Activated CD4-positive, alpha-beta memory T cell treated with anti-CD3 and anti-CD28 coated beads for 36 hours (primary cell): ENCODE measurements around the gene LMOD2. TPM values are rescaled to one million over a fixed set of nuclear protein-coding genes. Genes with fewer than 3 reads are reported as not detected.

Experiments used
- CTCF ChIA-PET: fragments of 350-600 bp; sonication (Branson Sonifier 250); formaldehyde crosslinking; loops from one replicate; lab custom pipeline; 2021; ENCODE audit warnings: antibody characterized with exemption, inconsistent platforms; lab: Charles Lee
- POLR2A ChIA-PET: fragments of 350-600 bp; sonication (Branson Sonifier 250); formaldehyde crosslinking; loops from one replicate; lab custom pipeline; 2021; ENCODE audit warnings: antibody characterized with exemption; lab: Charles Lee
- DNase-seq: peaks from one replicate; pipeline ENCODE4 v3.0.0-alpha.2; 2020
- H3K27ac Mint-ChIP-seq: one replicate; pipeline ENCODE4 v1.8.0; 2021; ENCODE audit warnings: mixed read lengths
- H3K27me3 Mint-ChIP-seq: one replicate; pipeline ENCODE4 v1.8.0; 2021; ENCODE audit warnings: mixed read lengths
- H3K36me3 Mint-ChIP-seq: one replicate; pipeline ENCODE4 v1.8.0; 2021; ENCODE audit warnings: mixed read lengths
- H3K4me1 Mint-ChIP-seq: one replicate; pipeline ENCODE4 v1.8.0; 2021; ENCODE audit warnings: low read depth, mixed read lengths
- H3K4me3 Mint-ChIP-seq: one replicate; pipeline ENCODE4 v1.8.0; 2021; ENCODE audit warnings: mild to moderate bottlenecking, mixed read lengths
- H3K9me3 Mint-ChIP-seq: one replicate; pipeline ENCODE4 v1.8.0; 2021; ENCODE audit warnings: mixed read lengths
- intact Hi-C: fragments of 100-400 bp; cut with micrococcal nuclease; formaldehyde crosslinking; loops from one replicate; pipeline ENCODE4 v1.15.1; 2023
- total RNA-seq, 2 experiments: library from RNA; stranded (reverse); gene quantifications; one replicate each; pipeline ENCODE4 v1.2.3, GENCODE V29; 2021

The LMOD2 gene
- total RNA-seq, 2 experiments from 2014 or later: not detected

DNA sequence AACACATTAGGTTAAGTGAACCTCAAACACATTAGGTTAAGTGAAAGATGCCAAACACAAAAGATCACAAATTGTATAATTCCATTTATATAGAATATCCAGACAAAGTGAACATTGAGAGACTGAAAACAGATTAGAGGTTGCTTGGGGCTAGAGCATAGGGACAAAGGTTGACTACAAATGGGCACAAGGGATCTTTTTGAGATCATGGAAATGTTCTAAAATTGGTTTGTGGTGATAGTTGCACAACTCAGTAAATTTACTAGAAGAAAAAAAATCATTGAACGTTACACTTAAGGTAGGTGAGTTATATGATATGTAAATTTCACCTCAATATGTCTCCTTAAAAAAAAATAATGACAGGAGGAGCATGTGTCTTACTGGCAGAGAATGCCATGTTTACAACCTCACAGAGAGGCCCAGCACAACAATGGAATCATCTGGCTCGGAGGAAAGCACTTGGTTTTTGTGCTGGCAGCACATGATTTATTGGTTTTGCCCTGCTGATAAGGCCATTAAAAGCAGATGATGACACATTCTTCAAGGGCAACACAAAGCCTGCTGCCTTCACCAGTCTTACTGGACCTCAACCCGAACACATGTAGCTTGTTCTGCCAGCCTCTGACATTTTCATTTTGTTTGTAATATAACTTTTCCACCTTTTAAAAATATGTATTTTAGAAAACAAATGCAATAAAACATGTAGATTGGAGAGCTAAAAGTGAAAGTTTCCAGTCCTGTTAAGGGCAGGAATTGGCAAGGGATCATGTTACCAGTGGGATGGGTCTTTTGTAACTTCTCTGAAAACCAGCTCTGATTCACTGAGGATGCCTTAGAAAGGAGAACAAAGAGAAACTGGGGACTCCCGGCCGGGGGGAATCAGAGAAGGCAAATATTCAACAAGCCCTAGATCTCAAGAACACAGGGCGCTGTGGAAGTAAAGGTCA lies 11.9 kb upstream of the LMOD2 start:
- H3K4me3 Mint-ChIP-seq: no peak overlapping the region
- no peaks in the 10 kb centered on the region for H3K9me3 Mint-ChIP-seq
- CTCF ChIA-PET: no interaction called here
- no peak overlapping the region for H3K27ac Mint-ChIP-seq
- intact Hi-C loops: no loop called here
- DNase-seq: no peak
- H3K27me3 Mint-ChIP-seq: peaks cover 12% of the 10 kb centered on the region
- no peaks in the 10 kb centered on the region for H3K4me1 Mint-ChIP-seq
- POLR2A ChIA-PET: no interaction called here
- H3K36me3 Mint-ChIP-seq: no peaks in the 10 kb centered on the region

DNA sequence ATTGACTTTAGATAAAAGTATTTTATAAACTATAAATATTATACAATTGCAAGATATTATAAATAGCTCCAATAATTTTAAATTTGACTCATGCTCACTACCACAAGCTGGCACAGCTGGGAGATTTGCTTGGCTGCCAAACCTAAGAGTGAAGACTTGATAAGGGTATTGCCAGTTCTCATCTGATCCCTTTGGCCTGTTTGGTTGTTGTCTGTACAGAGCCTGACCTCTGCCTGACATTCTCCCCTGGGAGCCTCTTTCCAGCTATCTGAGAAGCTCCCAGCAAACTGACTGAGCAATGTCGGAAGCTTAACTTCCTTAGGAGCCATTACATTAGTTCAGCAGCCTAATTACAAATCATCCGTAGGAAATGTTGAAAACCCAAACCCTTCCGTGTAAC lies 10.2 kb upstream of the LMOD2 start:
- Mint-ChIP-seq H3K4me1 (no peaks in the 10 kb centered on the region), H3K27me3 (peaks cover 7% of the 10 kb centered on the region), H3K27ac (no peak overlapping the region), H3K9me3 (no peaks in the 10 kb centered on the region), H3K36me3 (no peaks in the 10 kb centered on the region), H3K4me3 (no peak overlapping the region)
- ChIA-PET POLR2A (no interaction called here), CTCF (interaction anchor here (0.6 to 2.2 kb wide), 4 partner anchors 9 to 151 kb away, joined by 3 to 8 read pairs (median 4); no protein-coding TSS in a partner anchor)
- intact Hi-C loops: no loop called here
- no peak for DNase-seq

DNA sequence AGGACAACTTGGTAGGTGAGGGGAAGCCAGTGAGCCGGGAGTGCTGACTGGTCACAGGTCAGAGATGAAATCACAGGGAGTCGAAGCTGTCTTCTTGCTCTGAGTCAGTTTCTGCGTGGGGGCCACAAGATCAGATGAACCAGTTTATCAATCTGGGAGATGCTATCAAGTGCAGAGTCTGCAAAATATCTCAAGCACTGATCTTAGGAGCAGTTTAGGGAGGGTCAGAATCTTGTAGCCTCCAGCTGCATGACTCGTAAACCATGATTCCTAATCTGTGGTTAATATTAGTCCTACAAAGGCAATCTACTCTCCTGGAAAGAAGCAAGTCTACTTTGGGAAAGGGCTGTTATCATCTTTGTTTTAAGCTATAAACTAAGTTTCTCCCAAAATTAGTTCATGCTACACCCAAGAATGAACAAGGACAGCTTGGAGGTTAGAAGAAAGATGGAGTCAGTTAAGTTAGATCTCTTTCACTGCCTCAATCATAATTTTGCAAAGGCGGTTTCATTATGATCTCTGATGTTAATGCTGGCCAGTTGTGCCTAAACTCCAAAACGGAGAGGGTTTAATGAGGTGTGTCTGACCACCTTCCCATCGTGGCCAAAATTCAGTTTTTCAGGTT lies 8.4 kb upstream of the LMOD2 start:
- H3K9me3 Mint-ChIP-seq: no peaks in the 10 kb centered on the region
- intact Hi-C loops: no loop called here
- H3K27ac Mint-ChIP-seq: no peak overlapping the region
- H3K4me3 Mint-ChIP-seq: no peak overlapping the region
- POLR2A ChIA-PET: no interaction called here
- H3K36me3 Mint-ChIP-seq: no peaks in the 10 kb centered on the region
- CTCF ChIA-PET: no interaction called here
- no peaks in the 10 kb centered on the region for H3K4me1 Mint-ChIP-seq
- H3K27me3 Mint-ChIP-seq: peaks cover 10% of the 10 kb centered on the region
- no peak for DNase-seq

DNA sequence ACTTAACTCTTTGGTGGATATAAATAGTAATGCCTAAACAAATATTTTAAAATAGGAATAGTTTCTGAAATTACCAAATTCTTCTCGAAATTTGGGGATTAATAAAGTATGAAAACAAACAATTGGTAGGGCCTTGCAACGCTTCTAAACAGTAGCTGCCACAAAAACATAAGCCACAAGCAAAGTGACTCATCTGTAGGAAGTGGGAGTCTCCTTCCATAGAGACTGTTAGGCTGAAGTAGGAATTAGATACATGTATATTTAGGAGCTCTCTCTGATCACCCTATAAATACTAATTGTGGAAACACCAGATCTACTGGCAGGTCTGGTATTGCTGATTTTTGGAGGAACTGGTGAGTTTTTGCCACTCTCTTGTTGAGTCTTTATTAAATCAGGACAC lies 5.7 kb upstream of the LMOD2 start:
- Mint-ChIP-seq H3K4me1 (no peaks in the 10 kb centered on the region), H3K36me3 (no peaks in the 10 kb centered on the region), H3K9me3 (no peaks in the 10 kb centered on the region), H3K27ac (no peak overlapping the region), H3K4me3 (no peak overlapping the region), H3K27me3 (peaks cover 4% of the 10 kb centered on the region)
- intact Hi-C loops: no loop called here
- ChIA-PET CTCF (no interaction called here), POLR2A (no interaction called here)
- no peak for DNase-seq

DNA sequence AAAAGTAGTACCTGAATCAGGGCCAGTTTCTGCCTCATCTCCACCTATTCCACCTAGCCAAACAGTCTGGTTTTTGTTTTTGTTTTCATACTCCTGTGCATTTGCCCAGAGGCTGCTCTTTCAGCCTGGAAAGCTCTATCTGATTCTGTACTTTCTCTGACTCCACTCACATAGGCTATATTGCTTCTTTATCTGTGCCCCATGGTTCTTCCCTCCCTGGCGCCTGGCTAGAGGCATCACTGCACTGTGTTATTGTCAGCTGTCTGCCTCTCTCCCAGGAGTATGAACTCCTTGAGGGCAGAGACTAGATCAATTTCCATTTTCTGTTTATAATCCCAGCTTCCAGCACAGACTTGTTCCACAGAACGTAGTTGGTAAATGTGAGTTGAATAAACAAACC lies 5.1 kb upstream of the LMOD2 start:
- Mint-ChIP-seq H3K4me1 (no peaks in the 10 kb centered on the region), H3K27ac (no peak overlapping the region), H3K27me3 (peaks cover 3% of the 10 kb centered on the region), H3K36me3 (no peaks in the 10 kb centered on the region), H3K9me3 (no peaks in the 10 kb centered on the region), H3K4me3 (no peak overlapping the region)
- intact Hi-C loops: no loop called here
- ChIA-PET POLR2A (no interaction called here), CTCF (no interaction called here)
- DNase-seq: no peak

DNA sequence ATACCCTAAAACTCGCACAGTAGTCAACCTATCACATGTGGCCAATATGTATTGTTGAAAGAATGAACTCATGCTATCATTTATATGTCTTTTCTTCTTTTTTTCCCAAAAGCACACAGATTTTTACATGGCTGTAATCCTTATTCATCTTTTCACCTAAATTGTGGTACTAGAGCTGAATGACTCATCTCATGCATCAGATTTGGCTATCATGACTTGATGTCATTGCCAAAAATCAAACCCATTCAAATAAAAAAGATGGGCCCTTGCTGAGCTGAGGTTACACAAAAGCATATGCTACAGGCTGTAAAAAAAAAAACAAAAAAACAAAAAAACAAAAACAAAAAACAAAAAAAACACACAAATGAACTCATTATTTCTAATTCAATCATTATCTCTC lies 3.3 kb upstream of the LMOD2 start:
- POLR2A ChIA-PET: no interaction called here
- peaks cover 3% of the 10 kb centered on the region for H3K27me3 Mint-ChIP-seq
- no peaks in the 10 kb centered on the region for H3K9me3 Mint-ChIP-seq
- intact Hi-C loops: no loop called here
- H3K4me3 Mint-ChIP-seq: no peak overlapping the region
- H3K27ac Mint-ChIP-seq: no peak overlapping the region
- CTCF ChIA-PET: no interaction called here
- H3K36me3 Mint-ChIP-seq: no peaks in the 10 kb centered on the region
- H3K4me1 Mint-ChIP-seq: no peaks in the 10 kb centered on the region
- DNase-seq: no peak

DNA sequence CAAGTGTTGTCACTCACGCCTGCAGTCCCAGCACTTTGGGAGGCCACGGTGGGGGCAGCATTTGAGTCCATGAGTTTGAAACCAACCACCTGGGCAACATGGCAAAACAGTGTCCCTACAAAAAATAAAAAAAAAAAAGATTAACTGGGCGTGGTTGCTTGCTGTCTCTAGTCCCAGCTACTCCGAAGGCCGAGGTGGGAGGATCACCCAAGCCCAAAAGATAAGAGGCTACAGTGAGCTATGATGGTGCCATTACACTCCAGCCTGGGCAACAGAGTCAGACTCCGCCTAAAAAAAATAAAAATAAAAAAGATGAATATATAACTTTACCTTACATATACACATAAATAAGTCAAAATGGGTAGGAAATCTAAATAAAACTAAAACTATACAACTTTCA lies 2.5 kb upstream of the LMOD2 start:
- ChIA-PET POLR2A (no interaction called here), CTCF (no interaction called here)
- DNase-seq: no peak
- H3K4me3 Mint-ChIP-seq: no peak overlapping the region
- no peaks in the 10 kb centered on the region for H3K4me1 Mint-ChIP-seq
- intact Hi-C loops: no loop called here
- H3K9me3 Mint-ChIP-seq: no peaks in the 10 kb centered on the region
- no peak overlapping the region for H3K27ac Mint-ChIP-seq
- H3K27me3 Mint-ChIP-seq: peaks cover 3% of the 10 kb centered on the region
- no peaks in the 10 kb centered on the region for H3K36me3 Mint-ChIP-seq

DNA sequence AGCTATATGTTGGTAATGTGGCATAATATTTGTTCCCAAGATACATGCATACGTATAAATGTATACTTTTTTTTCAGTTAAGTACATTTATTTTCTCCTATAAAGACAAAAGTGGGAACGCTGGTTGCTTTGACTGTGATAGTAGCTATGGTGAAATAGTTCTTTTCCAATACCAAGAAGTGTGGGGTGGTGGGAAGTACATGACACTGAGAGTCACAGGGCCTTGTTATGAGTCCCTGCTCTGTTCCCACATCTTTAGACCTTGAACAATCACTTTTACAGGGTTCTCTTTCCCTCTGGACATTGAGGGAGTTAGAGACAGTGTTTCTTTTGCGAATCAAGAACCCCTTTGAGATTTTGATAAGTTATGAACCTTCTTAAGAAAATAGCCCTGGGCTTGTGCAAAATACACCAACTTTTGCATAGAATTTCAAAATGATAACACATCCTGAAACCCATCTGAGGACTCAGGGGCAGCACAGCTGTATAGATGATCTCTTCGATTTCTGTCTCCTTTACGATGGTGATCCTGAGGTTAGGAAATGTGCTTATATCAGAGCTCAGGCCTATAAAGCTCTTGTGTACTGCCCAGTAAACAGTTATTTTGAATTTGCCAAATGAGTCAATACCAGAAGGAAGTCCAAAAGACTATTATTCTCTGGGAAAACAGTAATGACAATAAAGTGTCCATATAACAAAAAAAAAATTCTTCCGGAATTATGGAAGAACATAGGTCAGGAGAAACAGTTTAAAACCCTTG lies 1.1 kb downstream of the LMOD2 start:
- intact Hi-C loops: no loop called here
- DNase-seq: no peak
- POLR2A ChIA-PET: no interaction called here
- no peak overlapping the region for H3K27ac Mint-ChIP-seq
- peaks cover 3% of the 10 kb centered on the region for H3K27me3 Mint-ChIP-seq
- no peaks in the 10 kb centered on the region for H3K4me1 Mint-ChIP-seq
- H3K36me3 Mint-ChIP-seq: no peaks in the 10 kb centered on the region
- no peak overlapping the region for H3K4me3 Mint-ChIP-seq
- H3K9me3 Mint-ChIP-seq: no peaks in the 10 kb centered on the region
- CTCF ChIA-PET: no interaction called here

DNA sequence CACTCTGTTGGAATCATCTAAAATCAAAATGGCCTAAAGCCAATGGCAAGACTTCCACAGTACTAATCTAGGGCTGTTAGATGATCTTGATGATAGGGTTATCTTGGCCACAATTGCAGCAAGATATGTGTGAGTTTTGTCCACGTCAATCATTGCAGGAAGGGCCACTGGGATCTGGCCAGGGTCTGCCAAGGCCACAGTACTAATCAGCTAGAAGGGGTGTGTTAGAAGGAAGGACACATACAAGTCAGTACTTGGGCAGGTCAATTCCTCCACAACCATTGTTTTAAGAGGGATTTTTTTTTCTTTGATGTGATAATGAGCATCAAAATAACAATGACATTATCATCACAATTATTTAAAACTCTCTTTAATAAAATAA lies 1.6 kb downstream of the LMOD2 start:
- Mint-ChIP-seq H3K27ac (no peak overlapping the region), H3K4me3 (no peak overlapping the region), H3K36me3 (no peaks in the 10 kb centered on the region), H3K27me3 (peaks cover 6% of the 10 kb centered on the region), H3K9me3 (no peaks in the 10 kb centered on the region), H3K4me1 (no peaks in the 10 kb centered on the region)
- DNase-seq: no peak
- intact Hi-C loops: no loop called here
- ChIA-PET POLR2A (no interaction called here), CTCF (interaction anchor here (1.4 kb wide), 1 partner anchor 33 kb away, joined by 3 read pairs; no protein-coding TSS in a partner anchor)

DNA sequence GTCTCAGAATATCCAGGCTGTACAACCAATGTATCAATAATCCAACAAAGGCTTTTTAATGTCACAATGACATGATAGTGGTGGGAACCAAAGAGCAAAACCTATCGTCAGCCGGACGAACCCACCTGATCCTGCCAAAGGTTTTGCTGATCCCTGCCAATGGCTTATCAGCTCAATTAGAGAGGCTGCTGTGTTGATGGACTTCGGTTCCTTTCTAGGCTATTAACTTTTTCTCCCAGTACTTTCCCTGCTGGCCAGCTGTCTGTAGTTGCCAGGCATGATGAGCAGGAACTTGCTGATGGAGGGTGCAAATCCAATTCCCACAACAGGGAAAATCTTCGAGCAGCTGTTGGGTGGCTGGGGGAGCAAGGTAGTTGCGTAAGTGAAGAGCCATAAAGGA lies 2.4 kb downstream of the LMOD2 start:
- H3K27ac Mint-ChIP-seq: no peak overlapping the region
- no peak overlapping the region for H3K4me3 Mint-ChIP-seq
- ChIA-PET CTCF (interaction anchor here (1.4 kb wide), 1 partner anchor 34 kb away, joined by 3 read pairs; no protein-coding TSS in a partner anchor), POLR2A (no interaction called here)
- peaks cover 13% of the 10 kb centered on the region for H3K27me3 Mint-ChIP-seq
- no peak for DNase-seq
- intact Hi-C loops: no loop called here
- H3K9me3 Mint-ChIP-seq: no peaks in the 10 kb centered on the region
- H3K36me3 Mint-ChIP-seq: no peaks in the 10 kb centered on the region
- H3K4me1 Mint-ChIP-seq: no peaks in the 10 kb centered on the region

DNA sequence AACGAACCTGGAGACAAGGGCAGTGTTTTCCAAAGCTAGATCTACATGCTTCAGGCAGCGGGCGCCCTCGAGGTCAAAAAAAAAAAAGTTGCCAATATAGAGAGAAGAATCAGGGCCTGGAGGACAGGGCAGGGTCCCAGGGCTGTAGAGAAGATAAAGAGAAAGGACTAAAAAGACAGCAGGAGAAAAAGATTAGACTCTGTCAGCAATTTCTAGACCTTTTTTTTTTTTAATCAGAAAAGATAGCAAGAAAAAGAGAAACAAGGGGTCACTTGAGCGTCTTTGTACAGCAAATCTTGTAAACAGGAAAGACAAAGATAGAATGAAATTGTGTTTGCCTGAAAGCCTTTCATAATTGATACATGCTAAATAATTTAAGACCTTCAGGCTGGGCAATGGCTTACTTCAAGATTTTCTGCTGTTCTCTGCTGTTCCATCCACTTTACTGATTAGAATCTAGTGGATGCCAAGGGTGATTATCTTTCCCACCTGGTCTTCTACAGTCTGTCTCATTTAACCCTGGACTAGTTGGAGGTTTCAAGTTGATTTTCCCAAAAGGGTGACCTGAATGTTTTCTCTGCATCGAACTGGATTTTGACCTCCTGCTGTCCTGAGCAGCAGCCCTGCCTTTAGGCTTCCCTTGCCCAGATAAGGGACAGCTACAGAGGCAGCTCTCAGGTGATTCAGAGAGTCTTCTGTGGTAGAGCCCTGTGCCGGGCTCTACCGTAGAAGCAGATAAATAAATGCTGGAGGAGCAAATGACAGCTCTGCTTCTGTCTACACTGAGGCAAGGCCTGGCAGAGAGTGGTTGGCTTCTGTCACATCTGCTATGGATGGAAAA lies 5.1 kb downstream of the LMOD2 start:
- H3K27me3 Mint-ChIP-seq: peaks cover 15% of the 10 kb centered on the region
- no peaks in the 10 kb centered on the region for H3K36me3 Mint-ChIP-seq
- H3K27ac Mint-ChIP-seq: no peak overlapping the region
- no peaks in the 10 kb centered on the region for H3K4me1 Mint-ChIP-seq
- no peaks in the 10 kb centered on the region for H3K9me3 Mint-ChIP-seq
- H3K4me3 Mint-ChIP-seq: no peak overlapping the region
- POLR2A ChIA-PET: no interaction called here
- no peak for DNase-seq
- CTCF ChIA-PET: interaction anchor here (1.0 kb wide), 1 partner anchor 40 kb away, joined by 3 read pairs; no protein-coding TSS in a partner anchor
- intact Hi-C loops: no loop called here
